Measurements from ENCODE around the gene COL1A1. TPM values are rescaled to one million over a fixed set of nuclear protein-coding genes. Genes with fewer than 3 reads are reported as not detected.

Gene COL1A1
- total RNA-seq, 1 donor from 2014 or later = 12,796 TPM

DNA sequence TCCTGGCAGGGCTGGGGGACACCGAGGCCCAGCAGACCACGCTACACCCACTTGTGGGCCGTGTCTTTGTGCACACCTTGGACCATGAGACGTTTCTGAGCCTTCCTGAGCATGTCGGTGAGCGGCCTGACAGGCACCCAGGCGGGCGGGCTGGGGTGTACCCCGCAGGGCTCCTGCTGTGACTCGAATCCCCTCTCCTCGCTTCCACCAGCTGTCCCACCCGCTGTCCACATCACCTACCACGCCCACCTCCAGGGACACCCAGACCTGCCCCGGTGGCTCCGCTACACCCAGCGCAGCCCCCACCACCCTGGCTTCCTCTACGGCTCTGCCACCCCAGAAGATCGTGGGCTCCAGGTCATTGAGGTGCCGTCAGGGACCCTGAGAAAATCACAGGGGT lies 34.1 kb downstream of the COL1A1 start:
- H3K9me3 Mint-ChIP-seq (ENCODE audit: unreplicated experiment) = peaks cover 3% of the 10 kb centered on the region
- H3K4me3 Mint-ChIP-seq (ENCODE audit: unreplicated experiment) = no peak overlapping the region
- H3K79me2 ChIP-seq (ENCODE audit: insufficient read depth, low read length) = no peaks in the 10 kb centered on the region
- FAIRE-seq (no peak), DNase-seq (ENCODE audit: low read depth) (no peak)
- no peaks in the 10 kb centered on the region for H3K36me3 Mint-ChIP-seq (ENCODE audit: low read depth, unreplicated experiment)
- H2AFZ ChIP-seq (ENCODE audit: low read depth, low read length) = no peak overlapping the region
- H3K4me1 Mint-ChIP-seq (ENCODE audit: low read depth, unreplicated experiment) = peaks cover 8% of the 10 kb centered on the region
- H3K4me3 ChIP-seq (ENCODE audit: insufficient read depth, low read depth, low read length) = no peak overlapping the region
- no peak overlapping the region for H3K27ac ChIP-seq (ENCODE audit: low read depth, low read length)
- H3K9me3 ChIP-seq (ENCODE audit: insufficient read depth, low read depth, low read length) = no peaks in the 10 kb centered on the region
- TF ChIP-seq EZH2 (IDR thresholded peaks at IDR 0.05; ENCODE audit: insufficient read depth, low read length) = no peak
- TF ChIP-seq, protein P1, sequence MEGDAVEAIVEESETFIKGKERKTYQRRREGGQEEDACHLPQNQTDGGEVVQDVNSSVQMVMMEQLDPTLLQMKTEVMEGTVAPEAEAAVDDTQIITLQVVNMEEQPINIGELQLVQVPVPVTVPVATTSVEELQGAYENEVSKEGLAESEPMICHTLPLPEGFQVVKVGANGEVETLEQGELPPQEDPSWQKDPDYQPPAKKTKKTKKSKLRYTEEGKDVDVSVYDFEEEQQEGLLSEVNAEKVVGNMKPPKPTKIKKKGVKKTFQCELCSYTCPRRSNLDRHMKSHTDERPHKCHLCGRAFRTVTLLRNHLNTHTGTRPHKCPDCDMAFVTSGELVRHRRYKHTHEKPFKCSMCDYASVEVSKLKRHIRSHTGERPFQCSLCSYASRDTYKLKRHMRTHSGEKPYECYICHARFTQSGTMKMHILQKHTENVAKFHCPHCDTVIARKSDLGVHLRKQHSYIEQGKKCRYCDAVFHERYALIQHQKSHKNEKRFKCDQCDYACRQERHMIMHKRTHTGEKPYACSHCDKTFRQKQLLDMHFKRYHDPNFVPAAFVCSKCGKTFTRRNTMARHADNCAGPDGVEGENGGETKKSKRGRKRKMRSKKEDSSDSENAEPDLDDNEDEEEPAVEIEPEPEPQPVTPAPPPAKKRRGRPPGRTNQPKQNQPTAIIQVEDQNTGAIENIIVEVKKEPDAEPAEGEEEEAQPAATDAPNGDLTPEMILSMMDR (IDR thresholded peaks at IDR 0.05; ENCODE audit: insufficient read depth, low read depth, low read length) = no peak
- H3K27me3 Mint-ChIP-seq (ENCODE audit: low read depth, unreplicated experiment) = peaks cover 7% of the 10 kb centered on the region
- H3K9ac ChIP-seq (ENCODE audit: low read length) = no peak overlapping the region
- H3K4me1 ChIP-seq (ENCODE audit: insufficient read depth, low read length) = peaks cover 6% of the 10 kb centered on the region
- no peak overlapping the region for H3K4me2 ChIP-seq (ENCODE audit: low read length)
- no peaks in the 10 kb centered on the region for H3K36me3 ChIP-seq (ENCODE audit: insufficient read depth, low read length)
- no peaks in the 10 kb centered on the region for H3K27me3 ChIP-seq (ENCODE audit: insufficient read depth, low read length)
- no peak overlapping the region for H3K27ac Mint-ChIP-seq (ENCODE audit: unreplicated experiment)
- H4K20me1 ChIP-seq (ENCODE audit: insufficient read depth, low read length) = no peaks in the 10 kb centered on the region

DNA sequence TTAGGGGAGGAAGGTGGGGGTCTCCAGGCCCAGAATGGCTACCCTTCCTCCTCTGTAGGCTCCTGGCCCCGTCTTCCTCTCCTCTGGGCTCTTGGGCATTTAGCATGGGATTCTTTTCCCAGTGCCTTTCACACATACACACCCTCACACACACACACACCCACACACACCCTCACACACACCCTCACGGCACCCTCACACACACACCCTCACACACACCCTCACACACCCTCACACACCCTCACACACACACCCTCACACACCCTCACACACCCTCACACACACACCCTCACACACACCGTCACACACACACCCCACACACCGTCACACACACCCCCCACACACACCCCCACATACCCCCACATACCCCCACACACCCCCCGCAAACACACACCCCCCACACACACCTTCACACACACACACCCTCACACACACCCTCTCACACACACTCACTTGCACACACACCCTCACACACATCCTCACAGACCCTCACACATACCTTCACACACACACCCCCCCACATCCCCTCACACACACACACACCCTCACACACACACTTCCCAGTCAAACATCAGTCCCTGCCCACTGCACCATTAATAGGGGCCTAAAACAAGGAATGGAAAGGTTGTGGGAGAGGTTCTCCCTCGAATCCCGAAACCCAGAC lies 34.8 kb downstream of the COL1A1 start:
- Histone ChIP-seq H3K4me1 (ENCODE audit: insufficient read depth, low read length) (peaks cover 7% of the 10 kb centered on the region), H2AFZ (ENCODE audit: low read depth, low read length) (no peak overlapping the region), H4K20me1 (ENCODE audit: insufficient read depth, low read length) (no peaks in the 10 kb centered on the region), H3K9ac (ENCODE audit: low read length) (no peak overlapping the region), H3K36me3 (ENCODE audit: insufficient read depth, low read length) (no peaks in the 10 kb centered on the region), H3K27ac (ENCODE audit: low read depth, low read length) (no peak overlapping the region), H3K4me3 (ENCODE audit: insufficient read depth, low read depth, low read length) (no peak overlapping the region), H3K9me3 (ENCODE audit: insufficient read depth, low read depth, low read length) (no peaks in the 10 kb centered on the region), H3K27me3 (ENCODE audit: insufficient read depth, low read length) (no peaks in the 10 kb centered on the region), H3K4me2 (ENCODE audit: low read length) (no peak overlapping the region), H3K79me2 (ENCODE audit: insufficient read depth, low read length) (no peaks in the 10 kb centered on the region)
- H3K4me1 Mint-ChIP-seq (ENCODE audit: low read depth, unreplicated experiment) = peaks cover 5% of the 10 kb centered on the region
- peaks cover 7% of the 10 kb centered on the region for H3K27me3 Mint-ChIP-seq (ENCODE audit: low read depth, unreplicated experiment)
- H3K36me3 Mint-ChIP-seq (ENCODE audit: low read depth, unreplicated experiment) = no peaks in the 10 kb centered on the region
- DNase-seq (ENCODE audit: low read depth) (no peak), FAIRE-seq (no peak)
- H3K27ac Mint-ChIP-seq (ENCODE audit: unreplicated experiment) = no peak overlapping the region
- peaks cover 3% of the 10 kb centered on the region for H3K9me3 Mint-ChIP-seq (ENCODE audit: unreplicated experiment)
- TF ChIP-seq, protein P1 (IDR thresholded peaks at IDR 0.05; ENCODE audit: insufficient read depth, low read depth, low read length) = no peak
- TF ChIP-seq EZH2 (IDR thresholded peaks at IDR 0.05; ENCODE audit: insufficient read depth, low read length) = no peak
- no peak overlapping the region for H3K4me3 Mint-ChIP-seq (ENCODE audit: unreplicated experiment)

DNA sequence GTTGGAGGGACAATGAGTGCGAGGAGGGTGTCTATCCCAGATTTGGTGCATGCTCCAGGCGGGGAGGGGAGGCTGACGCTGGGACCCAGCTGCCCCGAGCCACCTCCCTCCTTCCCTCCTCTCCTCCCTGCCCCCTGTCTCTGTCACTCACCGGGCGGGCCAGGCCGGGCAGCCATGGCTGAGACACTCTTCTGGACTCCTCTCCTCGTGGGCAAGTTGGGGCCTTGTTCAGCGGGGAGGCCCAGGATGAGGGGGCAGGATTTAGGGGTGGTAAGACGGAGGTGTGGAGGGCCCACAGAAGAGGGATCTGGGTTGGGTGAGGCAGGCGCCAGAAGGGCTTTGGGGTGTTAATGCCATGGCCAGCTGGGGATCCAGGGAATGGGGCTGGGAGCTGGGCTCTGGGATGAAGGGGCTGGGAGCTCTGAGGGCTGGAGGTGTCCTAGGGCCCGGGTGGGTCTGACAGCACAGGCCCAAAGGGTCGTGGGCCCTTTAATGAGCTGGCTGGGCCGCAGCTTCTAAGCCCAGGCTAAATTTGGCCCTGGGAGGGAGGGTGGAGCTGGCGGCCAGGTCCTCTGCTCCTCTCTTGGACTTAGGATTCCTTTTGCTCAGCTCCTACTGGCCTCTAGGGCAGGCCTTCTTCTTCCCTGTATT lies 35.4 kb downstream of the COL1A1 start, which contains the start of gene SGCA:
SGCA (plus strand) TSS at position 139 of the 651 bp plus-strand sequence; CDS start at position 175, 36 bp downstream.
- Mint-ChIP-seq H3K9me3 (ENCODE audit: unreplicated experiment) (peaks cover 3% of the 10 kb centered on the region), H3K36me3 (ENCODE audit: low read depth, unreplicated experiment) (no peaks in the 10 kb centered on the region), H3K4me3 (ENCODE audit: unreplicated experiment) (peak within 1 kb of the TSS; percentile 60), H3K27ac (ENCODE audit: unreplicated experiment) (no peak within 1 kb of the TSS), H3K27me3 (ENCODE audit: low read depth, unreplicated experiment) (peaks cover 7% of the 10 kb centered on the region), H3K4me1 (ENCODE audit: low read depth, unreplicated experiment) (peaks cover under 1% of the 10 kb centered on the region)
- FAIRE-seq = no peak
- no peaks in the 10 kb centered on the region for H3K79me2 ChIP-seq (ENCODE audit: insufficient read depth, low read length)
- no peaks in the 10 kb centered on the region for H3K9me3 ChIP-seq (ENCODE audit: insufficient read depth, low read depth, low read length)
- H3K4me3 ChIP-seq (ENCODE audit: insufficient read depth, low read depth, low read length) = no peak within 1 kb of the TSS
- no peaks in the 10 kb centered on the region for H3K27me3 ChIP-seq (ENCODE audit: insufficient read depth, low read length)
- H4K20me1 ChIP-seq (ENCODE audit: insufficient read depth, low read length) = no peaks in the 10 kb centered on the region
- no peak within 1 kb of the TSS for H3K27ac ChIP-seq (ENCODE audit: low read depth, low read length)
- TF ChIP-seq EZH2 (IDR thresholded peaks at IDR 0.05; ENCODE audit: insufficient read depth, low read length) = no peak
- TF ChIP-seq, protein P1 (IDR thresholded peaks at IDR 0.05; ENCODE audit: insufficient read depth, low read depth, low read length) = no peak
- H3K36me3 ChIP-seq (ENCODE audit: insufficient read depth, low read length) = no peaks in the 10 kb centered on the region
- no peak within 1 kb of the TSS for H2AFZ ChIP-seq (ENCODE audit: low read depth, low read length)
- no peak for DNase-seq (ENCODE audit: low read depth)
- H3K9ac ChIP-seq (ENCODE audit: low read length) = no peak within 1 kb of the TSS
- H3K4me2 ChIP-seq (ENCODE audit: low read length) = no peak within 1 kb of the TSS
- H3K4me1 ChIP-seq (ENCODE audit: insufficient read depth, low read length) = peaks cover 9% of the 10 kb centered on the region
